HEK293 (cell line): ENCODE data around the gene VPS13C.

ENCODE experiments used
- CTCF ChIA-PET: fragments of 350-600 bp; formaldehyde crosslinking; extraction: SDS; loops from one replicate; lab custom pipeline; 2021; ENCODE audit warnings: antibody characterized with exemption; lab: Yijun Ruan, JAX
- POLR2A ChIA-PET: fragments of 300-600 bp; formaldehyde crosslinking; extraction: SDS; loops from one replicate; lab custom pipeline; 2020; ENCODE audit warnings: antibody characterized with exemption, inconsistent platforms; lab: Yijun Ruan, JAX
- H3K27ac ChIP-seq: fragments of 200-500 bp; sonication (Bioruptor generic); 2 replicates; pipeline ENCODE4 v1.5.1; 2014; ENCODE audit warnings: low read depth, low read length, control low read depth, inconsistent platforms; ENCODE audit errors: extremely low read depth
- H3K36me3 ChIP-seq, 2 experiments: fragments of 200-500 bp in 1 of 2; sonication (Bioruptor generic) in 1 of 2; 1 replicate in 1 of 2; 2 replicates in 1 of 2; pipeline ENCODE4 v1.5.1; 2014 to 2017; ENCODE audit warnings: inconsistent platforms in 2 of 2, low read length in 2 of 2; ENCODE audit not compliant: control insufficient read depth in 2 of 2, insufficient read depth in 1 of 2
- H3K4me1 ChIP-seq: fragments of 200-500 bp; sonication (Bioruptor generic); 2 replicates; pipeline ENCODE4 v1.5.1; 2014; ENCODE audit warnings: mild to moderate bottlenecking, low read length, inconsistent platforms; ENCODE audit not compliant: control insufficient read depth, insufficient read depth
- H3K4me3 ChIP-seq: 2 replicates; pipeline ENCODE4 v1.5.1; 2011; ENCODE audit warnings: low read depth, mild to moderate bottlenecking, control low read depth, low read length, moderate library complexity
- H3K9me3 ChIP-seq: fragments of 200-500 bp; sonication (Bioruptor generic); 2 replicates; pipeline ENCODE4 v1.5.1; 2014; ENCODE audit warnings: low read depth, low read length, inconsistent platforms; ENCODE audit not compliant: control insufficient read depth, insufficient read depth
- ELK4 ChIP-seq: IDR thresholded peaks from 2 replicates; pipeline ENCODE4 v1.6.1; 2011; ENCODE audit warnings: mild to moderate bottlenecking, low read depth, low read length, borderline replicate concordance
- PATZ1 ChIP-seq: fragments of 450-650 bp; formaldehyde crosslinking; IDR thresholded peaks from 2 replicates; pipeline ENCODE4 v1.5.1; 2016; ENCODE audit warnings: missing biosample characterization, missing genetic modification characterization
- PRDM2 ChIP-seq: fragments of 450-650 bp; formaldehyde crosslinking; IDR thresholded peaks from 2 replicates; pipeline ENCODE4 v1.5.1; 2016; ENCODE audit warnings: missing biosample characterization, missing genetic modification characterization, borderline replicate concordance
- ZBTB1 ChIP-seq: fragments of 450-650 bp; formaldehyde crosslinking; IDR thresholded peaks from 2 replicates; pipeline ENCODE4 v1.5.1; 2016; ENCODE audit warnings: missing biosample characterization, missing genetic modification characterization
- ZBTB11 ChIP-seq: fragments of 450-650 bp; formaldehyde crosslinking; conservative IDR thresholded peaks from 2 replicates; pipeline ENCODE4 v1.5.1; 2016; ENCODE audit warnings: low read depth, missing biosample characterization, missing genetic modification characterization
- ZBTB44 ChIP-seq: fragments of 450-650 bp; IDR thresholded peaks from 2 replicates; pipeline ENCODE4 v1.5.1; 2018; ENCODE audit warnings: missing biosample characterization, mild to moderate bottlenecking, missing genetic modification characterization
- ZNF292 ChIP-seq: fragments of 450-650 bp; formaldehyde crosslinking; IDR thresholded peaks from 2 replicates; pipeline ENCODE4 v1.5.1; 2016; ENCODE audit warnings: low read depth, missing biosample characterization, missing genetic modification characterization, borderline replicate concordance
- ZNF311 ChIP-seq: fragments of 450-650 bp; formaldehyde crosslinking; IDR thresholded peaks from 2 replicates; pipeline ENCODE4 v1.5.1; 2017; ENCODE audit warnings: missing biosample characterization, missing genetic modification characterization, borderline replicate concordance
- ZNF394 ChIP-seq: fragments of 450-650 bp; formaldehyde crosslinking; IDR thresholded peaks from 2 replicates; pipeline ENCODE4 v1.5.1; 2016; ENCODE audit warnings: missing biosample characterization, missing genetic modification characterization, mild to moderate bottlenecking, moderate library complexity, borderline replicate concordance
- ZNF513 ChIP-seq: fragments of 450-650 bp; IDR thresholded peaks from 2 replicates; pipeline ENCODE4 v1.5.1; 2018; ENCODE audit warnings: missing biosample characterization, missing genetic modification characterization
- ZNF658 ChIP-seq: fragments of 450-650 bp; formaldehyde crosslinking; IDR thresholded peaks from 2 replicates; pipeline ENCODE4; 2016; ENCODE audit warnings: missing biosample characterization, missing genetic modification characterization
- ZSCAN18 ChIP-seq: fragments of 450-650 bp; formaldehyde crosslinking; IDR thresholded peaks from 2 replicates; pipeline ENCODE4 v1.5.1; 2016; ENCODE audit warnings: missing biosample characterization, missing genetic modification characterization
- ZSCAN23 ChIP-seq: fragments of 450-650 bp; formaldehyde crosslinking; IDR thresholded peaks from 2 replicates; pipeline ENCODE4 v1.5.1; 2016; ENCODE audit warnings: missing biosample characterization, missing genetic modification characterization

Gene VPS13C

GRCh38 chr15:61889706-61890105 lies 170.5 kb downstream of the VPS13C start (continued):
- TF ChIP-seq PRDM2 (tag by site-specific recombination) (no peak), ZNF394 (tag by site-specific recombination) (no peak), ZNF658 (tag by site-specific recombination) (no peak), PATZ1 (tag by site-specific recombination) (no peak), ZNF292 (tag by site-specific recombination) (no peak), ZBTB44 (tag by site-specific recombination) (no peak), ZNF311 (tag by site-specific recombination) (no peak)

GRCh38 chr15:61888074-61888780 lies 172.0 kb downstream of the VPS13C start:
- peaks cover 0 to 11% of the 10 kb centered on the region in 2 experiments; a peak in 1 of 3 replicates for H3K36me3 ChIP-seq
- no peaks in the 10 kb centered on the region for H3K4me1 ChIP-seq
- no peak for TF ChIP-seq ZSCAN18 (tag by site-specific recombination)
- no peak for TF ChIP-seq ZNF292 (tag by site-specific recombination)
- TF ChIP-seq ELK4 = no peak
- TF ChIP-seq ZBTB1 = no peak
- TF ChIP-seq ZBTB11 (tag by site-specific recombination) = no peak
- no peak for TF ChIP-seq ZNF513 (tag by site-specific recombination)
- TF ChIP-seq ZSCAN23 (tag by site-specific recombination) = no peak
- no peaks in the 10 kb centered on the region for H3K9me3 ChIP-seq
- H3K4me3 ChIP-seq = no peak overlapping the region
- ChIA-PET POLR2A (no interaction called here), CTCF (interaction anchor here (1.0 kb wide), 1 partner anchor 8 kb away, joined by 4 read pairs; no protein-coding TSS in a partner anchor)
- no peak overlapping the region for H3K27ac ChIP-seq
